A549 (cell line): ENCODE results near the gene HDLBP. TPM values are rescaled to one million over a fixed set of nuclear protein-coding genes. Genes with fewer than 3 reads are reported as not detected.

Source experiments
- ATAC-seq, 2 experiments: fragments of 200-7000 bp in 1 of 2; fragments of >200 bp in 1 of 2; cut with Nextera tagmentation in 1 of 2; cut with Tn5 transposase in 1 of 2; 3 replicates each; pipeline versions ENCODE4 v1.8.0 to v1.9.1; 2018 to 2020; ENCODE audit warnings: mild to moderate bottlenecking in 1 of 2, moderate library complexity in 1 of 2
- CTCF ChIA-PET: fragments of 300-600 bp; sonication (Branson Sonifier 250); formaldehyde crosslinking; extraction: SDS; loops from one replicate; lab custom pipeline; 2021; ENCODE audit warnings: antibody characterized with exemption, inconsistent platforms; lab: Yijun Ruan, JAX
- POLR2A ChIA-PET: fragments of 350-600 bp; formaldehyde crosslinking; extraction: SDS; loops from one replicate; lab custom pipeline; 2021; ENCODE audit warnings: antibody characterized with exemption, inconsistent platforms; lab: Yijun Ruan, JAX
- DNase-seq, 2 experiments: peaks; one replicate each; pipeline versions ENCODE4 v3.0.0 to v3.0.0-alpha.2; 2011 to 2016; ENCODE audit warnings: low read depth in 1 of 2, low spot score in 1 of 2
- FAIRE-seq: peaks from 2 replicates; lab custom pipeline; 2011; peaks lifted over from hg19 to GRCh38; lab: Jason Lieb, UNC
- H3K27ac ChIP-seq, 2 experiments: fragments of >200 bp; sonication (Bioruptor Twin); formaldehyde crosslinking; 3 replicates each; pipeline ENCODE4 v1.5.1; 2016 to 2017
- H3K4me1 ChIP-seq: fragments of >200 bp; sonication (Bioruptor Twin); formaldehyde crosslinking; 3 replicates; pipeline ENCODE4 v1.6.1; 2016
- H3K4me2 ChIP-seq: fragments of >200 bp; sonication (Bioruptor Twin); formaldehyde crosslinking; 3 replicates; pipeline ENCODE4 v1.6.1; 2016
- H3K4me3 ChIP-seq: fragments of >200 bp; sonication (Bioruptor Twin); formaldehyde crosslinking; 3 replicates; pipeline ENCODE4 v1.5.1; 2016
- H3K9me3 ChIP-seq: fragments of >200 bp; sonication (Bioruptor Twin); formaldehyde crosslinking; 3 replicates; pipeline ENCODE4 v1.6.1; 2016
- CEBPB ChIP-seq, 2 experiments: fragments of >200 bp in 1 of 2; sonication (Bioruptor Twin) in 1 of 2; formaldehyde crosslinking in 1 of 2; IDR thresholded peaks; 2 replicates each; pipeline ENCODE4 v1.6.1; 2012 to 2016
- CHD2 ChIP-seq: fragments of 150-350 bp; IDR thresholded peaks from 2 replicates; pipeline ENCODE4 v1.6.1; 2014; ENCODE audit warnings: low read length; ENCODE audit not compliant: partially characterized antibody
- EHF ChIP-seq: fragments of 250-450 bp; sonication (Bioruptor Pico); IDR thresholded peaks from 2 replicates; pipeline ENCODE4 v1.5.0; 2020; ENCODE audit warnings: mild to moderate bottlenecking
- EP300 ChIP-seq, 2 experiments: fragments of >200 bp; sonication (Bioruptor Twin); formaldehyde crosslinking; IDR thresholded peaks; 2 replicates in 1 of 2; 3 replicates in 1 of 2; pipeline ENCODE4 v1.6.1; 2016 to 2017
- FOSB ChIP-seq: fragments of 250-450 bp; sonication (Bioruptor Pico); IDR thresholded peaks from 2 replicates; pipeline ENCODE4 v1.5.0; 2020; ENCODE audit warnings: mild to moderate bottlenecking, moderate library complexity
- FOXS1 ChIP-seq: fragments of 250-450 bp; sonication (Bioruptor Pico); IDR thresholded peaks from 2 replicates; pipeline ENCODE4 v1.5.0; 2020; ENCODE audit warnings: mild to moderate bottlenecking, moderate library complexity
- HDAC2 ChIP-seq: fragments of 200-600 bp; sonication (generic); IDR thresholded peaks from 2 replicates; pipeline ENCODE4 v1.6.1; 2016
- HOXA7 ChIP-seq: fragments of 250-450 bp; sonication (Bioruptor Pico); IDR thresholded peaks from 2 replicates; pipeline ENCODE4 v1.5.0; 2020; ENCODE audit warnings: mild to moderate bottlenecking, moderate library complexity
- HOXB5 ChIP-seq: fragments of 250-450 bp; sonication (Bioruptor Pico); IDR thresholded peaks from 2 replicates; pipeline ENCODE4 v1.5.0; 2020; ENCODE audit warnings: mild to moderate bottlenecking, moderate library complexity
- JUNB ChIP-seq: fragments of >200 bp; sonication (Bioruptor Twin); formaldehyde crosslinking; IDR thresholded peaks from 2 replicates; pipeline ENCODE4 v1.6.1; 2016
- MAFK ChIP-seq: fragments of 450-650 bp; IDR thresholded peaks from 2 replicates; pipeline ENCODE4 v1.6.1; 2014; ENCODE audit not compliant: partially characterized antibody
- PHF8 ChIP-seq: fragments of 200-600 bp; sonication (generic); IDR thresholded peaks from 2 replicates; pipeline ENCODE4 v1.6.1; 2016; ENCODE audit warnings: low read depth, mild to moderate bottlenecking, antibody characterized with exemption, moderate library complexity, borderline replicate concordance
- POLR2A ChIP-seq: IDR thresholded peaks from 2 replicates; pipeline ENCODE4 v1.6.1; 2012; ENCODE audit warnings: mild to moderate bottlenecking, low read length
- RAD21 ChIP-seq, 2 experiments: fragments of >200 bp in 1 of 2; sonication (Bioruptor Twin) in 1 of 2; formaldehyde crosslinking in 1 of 2; IDR thresholded peaks in 1 of 2; conservative IDR thresholded peaks in 1 of 2; 2 replicates in 1 of 2; 3 replicates in 1 of 2; pipeline ENCODE4 v1.6.1; 2012 to 2018; ENCODE audit warnings: inconsistent platforms in 1 of 2
- RCOR1 ChIP-seq: fragments of 150-350 bp; IDR thresholded peaks from 2 replicates; pipeline ENCODE4 v1.6.1; 2014; ENCODE audit warnings: antibody characterized with exemption, low read length, low read depth
- RFX5 ChIP-seq: fragments of 450-650 bp; IDR thresholded peaks from 2 replicates; pipeline ENCODE4 v1.7.1; 2014; ENCODE audit warnings: antibody characterized with exemption, mild to moderate bottlenecking, moderate library complexity
- RNF2 ChIP-seq: fragments of 200-600 bp; sonication (generic); IDR thresholded peaks from 2 replicates; pipeline ENCODE4 v1.6.1; 2016; ENCODE audit warnings: low read depth, mild to moderate bottlenecking, antibody characterized with exemption, moderate library complexity, borderline replicate concordance
- SREBF2 ChIP-seq: fragments of 450-650 bp; IDR thresholded peaks from 2 replicates; pipeline ENCODE4 v1.6.1; 2014; ENCODE audit warnings: mild to moderate bottlenecking, moderate library complexity
- ZC3H11A ChIP-seq: fragments of 450-650 bp; IDR thresholded peaks from 2 replicates; pipeline ENCODE4 v1.6.1; 2014; ENCODE audit warnings: antibody characterized with exemption, mild to moderate bottlenecking
- WGBS: methylation state at CpG from one replicate; pipeline ENCODE4 v1.1.6; 2017; ENCODE audit errors: missing lambda C conversion rate; 5-methylcytosine and 5-hydroxymethylcytosine counted together
- polyA plus RNA-seq, 4 experiments: library from polyadenylated mRNA; depleted of rRNA in 3 of 4; stranded (reverse); fragments of >200 nt; fragmentation: RNase III in 1 of 4; extraction: RNeasy Plus Mini Kit Qiagen cat#74134 plus additional on column Dnase treatment in 1 of 4; gene quantifications; 2 replicates in 3 of 4; 3 replicates in 1 of 4; pipeline ENCODE4 v1.2.3, GENCODE V29; 2011 to 2017
- TF ChIP-seq, protein P1 (sequence below): fragments of 200-600 bp; sonication (generic); IDR thresholded peaks from 2 replicates; pipeline ENCODE4 v1.6.1; 2016; ENCODE audit warnings: antibody characterized with exemption, mild to moderate bottlenecking, moderate library complexity
- TF ChIP-seq, protein P2 (sequence below): IDR thresholded peaks from 2 replicates; pipeline ENCODE4 v1.6.1; 2012
- TF ChIP-seq, protein P3 (sequence below): IDR thresholded peaks from 2 replicates; pipeline ENCODE4 v1.6.1; 2012; ENCODE audit warnings: low read depth, borderline replicate concordance
- TF ChIP-seq, protein P4 (sequence below): fragments of 150-350 bp; IDR thresholded peaks from 2 replicates; pipeline ENCODE4 v1.6.1; 2014; ENCODE audit warnings: low read depth, mild to moderate bottlenecking, low read length
- TF ChIP-seq, protein P5 (sequence below): fragments of 250-450 bp; sonication (Bioruptor Pico); IDR thresholded peaks from 2 replicates; pipeline ENCODE4 v1.5.0; 2021; ENCODE audit warnings: mild to moderate bottlenecking, moderate library complexity, borderline replicate concordance
- TF ChIP-seq, protein P6 (sequence below): fragments of 450-650 bp; IDR thresholded peaks from 2 replicates; pipeline ENCODE4 v1.6.1; 2014; ENCODE audit warnings: antibody characterized with exemption
- TF ChIP-seq, protein P7 (sequence below): fragments of >200 bp; sonication (Bioruptor Twin); formaldehyde crosslinking; IDR thresholded peaks from 2 replicates; pipeline ENCODE4 v1.6.1; 2016

Gene HDLBP
- polyA plus RNA-seq, 2 of the 4 experiments (the other 2 are of a cell fraction) = 248 to 292 TPM

DNA sequence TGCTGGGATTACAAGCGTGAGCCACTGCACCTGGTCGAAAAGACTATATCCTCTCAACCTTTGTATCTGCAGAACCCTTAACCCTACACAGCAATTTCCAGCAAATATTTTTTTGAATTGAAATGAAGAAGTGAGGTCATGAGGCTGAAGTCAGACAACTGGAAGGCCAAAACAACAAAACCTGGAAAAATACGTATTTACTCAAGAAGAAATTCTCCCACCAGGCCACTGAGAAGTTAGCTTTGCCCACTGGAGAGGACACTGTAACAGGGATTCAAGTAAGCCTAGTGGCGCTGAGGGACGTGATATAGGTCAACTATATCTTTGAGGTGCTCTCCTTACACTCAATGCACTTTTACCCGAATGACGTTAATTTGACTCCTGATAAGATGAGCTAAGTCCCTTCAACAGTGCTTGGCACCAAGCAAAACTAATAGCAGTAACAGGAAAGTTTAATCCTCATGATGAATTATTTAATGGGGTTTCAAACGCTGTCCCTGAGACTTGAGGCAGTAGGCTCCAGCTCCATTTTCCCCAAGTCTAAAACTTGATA is 1.9 kb downstream of the HDLBP start:
- TF ChIP-seq HOXB5 (CRISPR knock-in tag) (no peak), EP300 (IDR thresholded peaks at IDR 0.05) (no peak), RAD21 (conservative IDR thresholded peaks at IDR 0.05 in 1 of 2, IDR thresholded peaks at IDR 0.05 in 1 of 2) (no peak), RFX5 (no peak), ZC3H11A (no peak), FOXS1 (CRISPR knock-in tag) (no peak), PHF8 (no peak), SREBF2 (no peak), CHD2 (no peak), EHF (CRISPR knock-in tag) (no peak), MAFK (no peak), POLR2A (no peak), HOXA7 (CRISPR knock-in tag) (no peak), HDAC2 (no peak)
- TF ChIP-seq, protein P1, sequence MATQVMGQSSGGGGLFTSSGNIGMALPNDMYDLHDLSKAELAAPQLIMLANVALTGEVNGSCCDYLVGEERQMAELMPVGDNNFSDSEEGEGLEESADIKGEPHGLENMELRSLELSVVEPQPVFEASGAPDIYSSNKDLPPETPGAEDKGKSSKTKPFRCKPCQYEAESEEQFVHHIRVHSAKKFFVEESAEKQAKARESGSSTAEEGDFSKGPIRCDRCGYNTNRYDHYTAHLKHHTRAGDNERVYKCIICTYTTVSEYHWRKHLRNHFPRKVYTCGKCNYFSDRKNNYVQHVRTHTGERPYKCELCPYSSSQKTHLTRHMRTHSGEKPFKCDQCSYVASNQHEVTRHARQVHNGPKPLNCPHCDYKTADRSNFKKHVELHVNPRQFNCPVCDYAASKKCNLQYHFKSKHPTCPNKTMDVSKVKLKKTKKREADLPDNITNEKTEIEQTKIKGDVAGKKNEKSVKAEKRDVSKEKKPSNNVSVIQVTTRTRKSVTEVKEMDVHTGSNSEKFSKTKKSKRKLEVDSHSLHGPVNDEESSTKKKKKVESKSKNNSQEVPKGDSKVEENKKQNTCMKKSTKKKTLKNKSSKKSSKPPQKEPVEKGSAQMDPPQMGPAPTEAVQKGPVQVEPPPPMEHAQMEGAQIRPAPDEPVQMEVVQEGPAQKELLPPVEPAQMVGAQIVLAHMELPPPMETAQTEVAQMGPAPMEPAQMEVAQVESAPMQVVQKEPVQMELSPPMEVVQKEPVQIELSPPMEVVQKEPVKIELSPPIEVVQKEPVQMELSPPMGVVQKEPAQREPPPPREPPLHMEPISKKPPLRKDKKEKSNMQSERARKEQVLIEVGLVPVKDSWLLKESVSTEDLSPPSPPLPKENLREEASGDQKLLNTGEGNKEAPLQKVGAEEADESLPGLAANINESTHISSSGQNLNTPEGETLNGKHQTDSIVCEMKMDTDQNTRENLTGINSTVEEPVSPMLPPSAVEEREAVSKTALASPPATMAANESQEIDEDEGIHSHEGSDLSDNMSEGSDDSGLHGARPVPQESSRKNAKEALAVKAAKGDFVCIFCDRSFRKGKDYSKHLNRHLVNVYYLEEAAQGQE = no peak
- TF ChIP-seq, protein P2, sequence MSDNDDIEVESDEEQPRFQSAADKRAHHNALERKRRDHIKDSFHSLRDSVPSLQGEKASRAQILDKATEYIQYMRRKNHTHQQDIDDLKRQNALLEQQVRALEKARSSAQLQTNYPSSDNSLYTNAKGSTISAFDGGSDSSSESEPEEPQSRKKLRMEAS = no peak
- TF ChIP-seq, protein P3, sequence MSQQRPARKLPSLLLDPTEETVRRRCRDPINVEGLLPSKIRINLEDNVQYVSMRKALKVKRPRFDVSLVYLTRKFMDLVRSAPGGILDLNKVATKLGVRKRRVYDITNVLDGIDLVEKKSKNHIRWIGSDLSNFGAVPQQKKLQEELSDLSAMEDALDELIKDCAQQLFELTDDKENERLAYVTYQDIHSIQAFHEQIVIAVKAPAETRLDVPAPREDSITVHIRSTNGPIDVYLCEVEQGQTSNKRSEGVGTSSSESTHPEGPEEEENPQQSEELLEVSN = no peak
- TF ChIP-seq, protein P4, sequence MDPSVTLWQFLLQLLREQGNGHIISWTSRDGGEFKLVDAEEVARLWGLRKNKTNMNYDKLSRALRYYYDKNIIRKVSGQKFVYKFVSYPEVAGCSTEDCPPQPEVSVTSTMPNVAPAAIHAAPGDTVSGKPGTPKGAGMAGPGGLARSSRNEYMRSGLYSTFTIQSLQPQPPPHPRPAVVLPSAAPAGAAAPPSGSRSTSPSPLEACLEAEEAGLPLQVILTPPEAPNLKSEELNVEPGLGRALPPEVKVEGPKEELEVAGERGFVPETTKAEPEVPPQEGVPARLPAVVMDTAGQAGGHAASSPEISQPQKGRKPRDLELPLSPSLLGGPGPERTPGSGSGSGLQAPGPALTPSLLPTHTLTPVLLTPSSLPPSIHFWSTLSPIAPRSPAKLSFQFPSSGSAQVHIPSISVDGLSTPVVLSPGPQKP = no peak
- TF ChIP-seq, protein P5, sequence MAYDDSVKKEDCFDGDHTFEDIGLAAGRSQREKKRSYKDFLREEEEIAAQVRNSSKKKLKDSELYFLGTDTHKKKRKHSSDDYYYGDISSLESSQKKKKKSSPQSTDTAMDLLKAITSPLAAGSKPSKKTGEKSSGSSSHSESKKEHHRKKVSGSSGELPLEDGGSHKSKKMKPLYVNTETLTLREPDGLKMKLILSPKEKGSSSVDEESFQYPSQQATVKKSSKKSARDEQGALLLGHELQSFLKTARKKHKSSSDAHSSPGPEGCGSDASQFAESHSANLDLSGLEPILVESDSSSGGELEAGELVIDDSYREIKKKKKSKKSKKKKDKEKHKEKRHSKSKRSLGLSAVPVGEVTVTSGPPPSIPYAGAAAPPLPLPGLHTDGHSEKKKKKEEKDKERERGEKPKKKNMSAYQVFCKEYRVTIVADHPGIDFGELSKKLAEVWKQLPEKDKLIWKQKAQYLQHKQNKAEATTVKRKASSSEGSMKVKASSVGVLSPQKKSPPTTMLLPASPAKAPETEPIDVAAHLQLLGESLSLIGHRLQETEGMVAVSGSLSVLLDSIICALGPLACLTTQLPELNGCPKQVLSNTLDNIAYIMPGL = no peak
- ChIA-PET POLR2A (interaction anchor here (0.9 to 1.7 kb wide), 3 partner anchors 9 to 42 kb away, joined by 4 to 7 read pairs (median 4); no protein-coding TSS in a partner anchor), CTCF (interaction anchor here (0.7 to 2.6 kb wide), 5 partner anchors 10 to 39 kb away, joined by 3 to 14 read pairs (median 11); no protein-coding TSS in a partner anchor)
- H3K4me1 ChIP-seq = peaks cover 46% of the 10 kb centered on the region
- no peaks in the 10 kb centered on the region for H3K9me3 ChIP-seq
- DNase-seq (no peak), ATAC-seq (no peak), FAIRE-seq (no peak)
- H3K4me2 ChIP-seq = peak overlapping the region; percentile 96
- peak overlapping the region; percentile 76 for H3K4me3 ChIP-seq
- peak overlapping the region; percentile 99 to 100 for H3K27ac ChIP-seq
- WGBS = 90% methylated on average over 8 of the region's 8 CpGs

DNA sequence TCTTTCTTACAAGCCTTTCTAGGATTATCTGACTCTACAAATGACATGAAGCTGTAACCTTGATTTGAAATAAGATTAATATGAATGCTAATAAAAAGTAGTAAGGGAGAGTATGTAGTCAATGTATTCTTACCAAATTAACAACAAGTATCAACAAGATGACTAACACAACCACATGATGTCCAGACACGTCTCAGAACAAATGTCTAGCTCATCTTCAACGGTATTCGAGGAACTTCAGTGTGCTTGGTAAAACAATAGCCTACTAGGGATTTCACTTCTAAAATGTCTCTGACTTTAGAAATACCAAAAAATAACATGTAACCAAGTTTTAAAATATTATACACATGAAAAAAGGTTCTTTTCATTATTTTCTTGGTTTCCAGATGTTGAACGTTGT is 3.4 kb downstream of the HDLBP start:
- CTCF ChIA-PET = interaction anchor here (1.4 kb wide), 1 partner anchor 461 kb away, joined by 3 read pairs; no protein-coding TSS in a partner anchor
- FAIRE-seq = no peak
- no peak overlapping the region for H3K27ac ChIP-seq
- TF ChIP-seq ZC3H11A = no peak
- TF ChIP-seq FOSB (CRISPR knock-in tag) = no peak
- TF ChIP-seq POLR2A = no peak
- no peak for TF ChIP-seq RCOR1
- TF ChIP-seq, protein P6, sequence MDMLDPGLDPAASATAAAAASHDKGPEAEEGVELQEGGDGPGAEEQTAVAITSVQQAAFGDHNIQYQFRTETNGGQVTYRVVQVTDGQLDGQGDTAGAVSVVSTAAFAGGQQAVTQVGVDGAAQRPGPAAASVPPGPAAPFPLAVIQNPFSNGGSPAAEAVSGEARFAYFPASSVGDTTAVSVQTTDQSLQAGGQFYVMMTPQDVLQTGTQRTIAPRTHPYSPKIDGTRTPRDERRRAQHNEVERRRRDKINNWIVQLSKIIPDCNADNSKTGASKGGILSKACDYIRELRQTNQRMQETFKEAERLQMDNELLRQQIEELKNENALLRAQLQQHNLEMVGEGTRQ = no peak
- no peak for TF ChIP-seq JUNB
- TF ChIP-seq CEBPB (IDR thresholded peaks at IDR 0.05) = no peak
- TF ChIP-seq, protein P7, sequence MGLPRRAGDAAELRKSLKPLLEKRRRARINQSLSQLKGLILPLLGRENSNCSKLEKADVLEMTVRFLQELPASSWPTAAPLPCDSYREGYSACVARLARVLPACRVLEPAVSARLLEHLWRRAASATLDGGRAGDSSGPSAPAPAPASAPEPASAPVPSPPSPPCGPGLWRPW = no peak
- no peak for TF ChIP-seq RNF2
- no peak for TF ChIP-seq SREBF2
- TF ChIP-seq, all 56 proteins: peak for 0
- peak overlapping the region; percentile 26 for H3K4me2 ChIP-seq
- POLR2A ChIA-PET = no interaction called here
- no peaks in the 10 kb centered on the region for H3K9me3 ChIP-seq
- ATAC-seq (no peak), DNase-seq (no peak)
- 60% methylated on average over 4 of the region's 4 CpGs for WGBS
- peaks cover 31% of the 10 kb centered on the region for H3K4me1 ChIP-seq
- no peak overlapping the region for H3K4me3 ChIP-seq
